ENCODE data around the gene MICAL3. TPM values are rescaled to one million over a fixed set of nuclear protein-coding genes. Genes with fewer than 3 reads are reported as not detected.

The MICAL3 gene
- total RNA-seq, 1 donor from 2014 or later, result 47.5 TPM

DNA sequence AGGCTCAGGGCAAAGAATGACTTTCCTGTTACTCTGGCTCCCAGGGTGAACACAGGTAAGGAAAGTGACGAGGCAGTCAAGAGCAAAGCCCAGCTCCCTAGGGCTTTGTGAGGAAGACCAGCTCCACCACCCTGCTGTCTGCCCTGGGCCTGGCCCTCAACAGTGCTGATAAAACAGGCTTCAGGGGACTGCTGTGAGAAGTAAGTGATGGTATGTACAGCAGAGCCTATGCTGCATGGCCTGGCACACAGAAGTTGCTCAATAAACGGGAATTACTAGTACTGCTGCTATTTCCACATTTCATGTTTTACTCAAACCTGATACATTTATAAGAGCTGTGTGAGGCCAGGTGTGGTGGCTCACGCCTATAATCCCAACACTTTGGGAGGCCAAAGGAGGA is 50.3 kb downstream of the MICAL3 start:
- no peak overlapping the region for H3K4me3 ChIP-seq (ENCODE audit: low read depth, low read length)
- no peak for DNase-seq (ENCODE audit: low read depth)
- TF ChIP-seq CTCF (conservative IDR thresholded peaks at IDR 0.05; ENCODE audit: low read depth, low read length), result no peak

GRCh38 chr22:17973217-17973616 is 51.1 kb downstream of the MICAL3 start:
- no peak overlapping the region for H3K4me3 ChIP-seq (ENCODE audit: low read depth, low read length)
- DNase-seq (ENCODE audit: low read depth), result no peak

GRCh38 chr22:17972385-17973191 is 51.8 kb downstream of the MICAL3 start:
- no peak for DNase-seq (ENCODE audit: low read depth)
- TF ChIP-seq CTCF (conservative IDR thresholded peaks at IDR 0.05; ENCODE audit: low read depth, low read length), result no peak

More at GRCh38 chr22:17973217-17973616, 51.1 kb downstream of the MICAL3 start:
- no peak for TF ChIP-seq CTCF (conservative IDR thresholded peaks at IDR 0.05; ENCODE audit: low read depth, low read length)

DNA sequence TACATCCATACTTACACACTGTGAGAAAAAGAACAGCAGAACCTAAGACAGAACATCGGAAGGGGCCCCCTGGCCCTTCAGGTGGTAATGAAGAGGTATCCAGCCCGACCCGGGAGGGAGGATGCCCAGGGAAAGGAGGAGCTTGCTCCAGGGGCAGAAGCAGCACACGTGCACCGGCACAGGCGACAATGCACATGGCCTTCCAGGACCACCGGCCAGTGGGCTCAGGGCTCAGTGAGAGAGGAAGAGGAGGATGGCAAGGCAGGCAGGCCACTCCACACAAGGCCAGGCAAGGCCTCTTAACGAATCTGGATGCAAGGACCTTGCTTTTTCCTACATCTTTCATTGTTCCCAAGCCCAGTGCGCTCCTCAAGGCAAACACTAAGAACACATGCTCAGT is 52.6 kb downstream of the MICAL3 start:
- DNase-seq (ENCODE audit: low read depth), result no peak
- no peak overlapping the region for H3K4me3 ChIP-seq (ENCODE audit: low read depth, low read length)
- TF ChIP-seq CTCF (conservative IDR thresholded peaks at IDR 0.05; ENCODE audit: low read depth, low read length), result no peak

More at GRCh38 chr22:17972385-17973191, 51.8 kb downstream of the MICAL3 start:
- peak overlapping the region; percentile 8 for H3K4me3 ChIP-seq (ENCODE audit: low read depth, low read length)

- no peak overlapping the region for H3K4me3 ChIP-seq (ENCODE audit: low read depth, low read length)
- TF ChIP-seq CTCF (conservative IDR thresholded peaks at IDR 0.05; ENCODE audit: low read depth, low read length), result no peak
- DNase-seq (ENCODE audit: low read depth), result no peak
Observed at GRCh38 chr22:17970201-17970708, 54.1 kb downstream of the MICAL3 start.

- DNase-seq (ENCODE audit: low read depth), result no peak
Observed at GRCh38 chr22:17969701-17970113, 54.7 kb downstream of the MICAL3 start.

More at GRCh38 chr22:17969701-17970113, 54.7 kb downstream of the MICAL3 start:
- no peak overlapping the region for H3K4me3 ChIP-seq (ENCODE audit: low read depth, low read length)
- TF ChIP-seq CTCF (conservative IDR thresholded peaks at IDR 0.05; ENCODE audit: low read depth, low read length), result no peak
